HCT116 (cell line): ENCODE results near the gene FNBP1L. TPM values are rescaled to one million over a fixed set of nuclear protein-coding genes. Genes with fewer than 3 reads are reported as not detected.

Experiments used
- ATAC-seq: fragments of 200-7000 bp; cut with Tn5 transposase; 2 replicates; pipeline ENCODE4 v1.9.1; 2020; ENCODE audit warnings: mild to moderate bottlenecking, moderate library complexity
- BruUV-seq: library from RNA; stranded (reverse); fragments of 400-500 nt; replicated peaks from 2 replicates; lab custom pipeline; 2021; lab: Mats Ljungman, UMichigan
- CTCF ChIA-PET: fragments of 300-600 bp; sonication (Branson Sonifier 250); formaldehyde crosslinking; loops from one replicate; lab custom pipeline; 2021; ENCODE audit warnings: antibody characterized with exemption; lab: Charles Lee
- POLR2A ChIA-PET: fragments of 300-600, 350-600 bp; sonication (Branson Sonifier 250); formaldehyde crosslinking; loops from one replicate; lab custom pipeline; 2021; ENCODE audit warnings: antibody characterized with exemption; lab: Charles Lee
- RAD21 ChIA-PET, 2 experiments: fragments of 300-600 bp; sonication (Branson Sonifier 250); formaldehyde crosslinking; loops; one replicate each; lab custom pipeline; 2023; ENCODE audit warnings: low total read pairs in 2 of 2; ENCODE audit not compliant: uncharacterized antibody in 2 of 2, unreplicated experiment in 2 of 2, low non-redundant PET in 1 of 2; lab: Charles Lee
- DNase-seq: peaks from one replicate; pipeline ENCODE4 v3.0.0-alpha.2; 2010; ENCODE audit warnings: low read depth, low spot score
- H2AFZ ChIP-seq: fragments of 200-600 bp; shearing (Covaris generic), sonication (generic); 2 replicates; pipeline ENCODE4 v1.6.1; 2017; ENCODE audit warnings: low read depth, mixed run types, mixed read lengths, antibody characterized with exemption, low read length; ENCODE audit not compliant: poor library complexity, severe bottlenecking
- H3K27ac ChIP-seq: 2 replicates; pipeline ENCODE4 v1.5.1; 2012; ENCODE audit warnings: low read depth, low read length
- H3K27me3 ChIP-seq: fragments of 200-600 bp; sonication (generic); 2 replicates; pipeline ENCODE4 v1.6.1; 2016; ENCODE audit warnings: mixed run types, low read length, mixed read lengths; ENCODE audit not compliant: insufficient read depth
- H3K36me3 ChIP-seq, 2 experiments: fragments of 200-500 bp in 1 of 2; fragments of 200-600 bp in 1 of 2; sonication (Bioruptor generic) in 1 of 2; sonication (generic) in 1 of 2; 2 replicates each; pipeline versions ENCODE4 v1.5.1 to v1.6.1; 2014 to 2016; ENCODE audit warnings: low read length in 2 of 2, inconsistent platforms in 1 of 2, mixed read lengths in 1 of 2, mixed run types in 1 of 2; ENCODE audit not compliant: insufficient read depth in 2 of 2, control insufficient read depth in 1 of 2
- H3K4me1 ChIP-seq, 2 experiments: fragments of 200-600 bp in 1 of 2; sonication (generic) in 1 of 2; 2 replicates each; pipeline versions ENCODE4 v1.5.1 to v1.6.1; 2012 to 2017; ENCODE audit warnings: low read length in 2 of 2, inconsistent platforms in 1 of 2, mild to moderate bottlenecking in 1 of 2, mixed read lengths in 1 of 2, mixed run types in 1 of 2, moderate library complexity in 1 of 2; ENCODE audit not compliant: insufficient read depth in 2 of 2, control insufficient read depth in 1 of 2
- H3K4me2 ChIP-seq: fragments of 200-600 bp; sonication (generic); 2 replicates; pipeline ENCODE4 v1.6.1; 2017; ENCODE audit warnings: mixed run types, low read length, mixed read lengths
- H3K4me3 ChIP-seq, 2 experiments: fragments of 200-600 bp in 1 of 2; sonication (generic) in 1 of 2; replicated peaks in 1 of 2; 2 replicates each; pipeline ENCODE4 v1.5.1; 2011 to 2016; ENCODE audit warnings: low read length in 2 of 2, control low read depth in 1 of 2, low read depth in 1 of 2, mild to moderate bottlenecking in 1 of 2, mixed read lengths in 1 of 2, mixed run types in 1 of 2
- H3K79me2 ChIP-seq: fragments of 200-600 bp; sonication (generic); 2 replicates; pipeline ENCODE4 v1.6.1; 2017; ENCODE audit warnings: mild to moderate bottlenecking, mixed run types, low read length, moderate library complexity, mixed read lengths; ENCODE audit not compliant: insufficient read depth
- H3K9ac ChIP-seq: fragments of 200-600 bp; sonication (generic); 2 replicates; pipeline ENCODE4 v1.6.1; 2016; ENCODE audit warnings: low read length, mixed read lengths
- H3K9me2 ChIP-seq: fragments of 200-600 bp; sonication (generic), shearing (Covaris generic); 2 replicates; pipeline ENCODE4 v1.6.1; 2017; ENCODE audit warnings: mixed run types, mild to moderate bottlenecking, moderate library complexity; ENCODE audit not compliant: insufficient read depth
- H3K9me3 ChIP-seq, 2 experiments: fragments of 200-500 bp in 1 of 2; fragments of 200-600 bp in 1 of 2; sonication (Bioruptor generic) in 1 of 2; sonication (generic) in 1 of 2; 2 replicates each; pipeline ENCODE4 v1.6.1; 2014 to 2017; ENCODE audit warnings: low read length in 2 of 2, mixed read lengths in 2 of 2, inconsistent platforms in 1 of 2, low read depth in 1 of 2, mild to moderate bottlenecking in 1 of 2, mixed run types in 1 of 2, moderate library complexity in 1 of 2; ENCODE audit not compliant: control insufficient read depth in 1 of 2, insufficient read depth in 1 of 2
- H4K20me1 ChIP-seq: fragments of 200-600 bp; sonication (generic), shearing (Covaris generic); 2 replicates; pipeline ENCODE4 v1.6.1; 2017; ENCODE audit warnings: mixed run types, mild to moderate bottlenecking, moderate library complexity; ENCODE audit not compliant: insufficient read depth
- ATF3 ChIP-seq: IDR thresholded peaks from 2 replicates; pipeline ENCODE4 v1.6.1; 2012
- CBX3 ChIP-seq: IDR thresholded peaks from 2 replicates; pipeline ENCODE4 v1.6.1; 2012; ENCODE audit warnings: low read depth
- CEBPB ChIP-seq: IDR thresholded peaks from 2 replicates; pipeline ENCODE4 v1.6.1; 2012; ENCODE audit warnings: low read depth
- EGR1 ChIP-seq: IDR thresholded peaks from 2 replicates; pipeline ENCODE4 v1.6.1; 2012; ENCODE audit warnings: low read depth
- EZH2 ChIP-seq: fragments of 200-600 bp; sonication (generic); IDR thresholded peaks from 2 replicates; pipeline ENCODE4 v1.6.1; 2017; ENCODE audit warnings: antibody characterized with exemption, mixed run types
- EZH2phosphoT487 ChIP-seq: fragments of 200-600 bp; IDR thresholded peaks from 2 replicates; pipeline ENCODE4 v1.6.1; 2018; ENCODE audit warnings: antibody characterized with exemption, borderline replicate concordance
- JUND ChIP-seq: IDR thresholded peaks from 2 replicates; pipeline ENCODE4 v1.6.1; 2012
- POLR2A ChIP-seq: IDR thresholded peaks from 2 replicates; pipeline ENCODE4 v1.7.0; 2011; ENCODE audit warnings: borderline replicate concordance; ENCODE audit not compliant: insufficient read depth, insufficient read length; ENCODE audit errors: extremely low read depth
- POLR2AphosphoS5 ChIP-seq: IDR thresholded peaks from 2 replicates; pipeline ENCODE4 v1.6.1; 2011; ENCODE audit warnings: mild to moderate bottlenecking, low read depth, low read length, moderate library complexity
- REST ChIP-seq: IDR thresholded peaks from 2 replicates; pipeline ENCODE4 v1.6.1; 2012; ENCODE audit warnings: low read depth
- SIN3A ChIP-seq: IDR thresholded peaks from 2 replicates; pipeline ENCODE4 v1.6.1; 2012; ENCODE audit warnings: low read depth
- SRF ChIP-seq: IDR thresholded peaks from 2 replicates; pipeline ENCODE4 v1.6.1; 2012; ENCODE audit warnings: low read depth
- TCF7L2 ChIP-seq: IDR thresholded peaks from 2 replicates; pipeline ENCODE4 v1.7.0; 2011; ENCODE audit warnings: borderline replicate concordance, inconsistent platforms; ENCODE audit not compliant: insufficient read depth, insufficient read length; ENCODE audit errors: extremely low read depth
- ZBTB33 ChIP-seq: IDR thresholded peaks from 2 replicates; pipeline ENCODE4 v1.6.1; 2011; ENCODE audit warnings: mild to moderate bottlenecking, low read length, moderate library complexity; ENCODE audit not compliant: insufficient replicate concordance; ENCODE audit errors: extremely low read depth
- ZFX ChIP-seq: fragments of 450-650 bp; IDR thresholded peaks from 2 replicates; pipeline ENCODE4 v1.6.1; 2017
- ZNF274 ChIP-seq: fragments of 200-500 bp; sonication (Bioruptor generic); IDR thresholded peaks from 2 replicates; pipeline ENCODE4 v1.6.1; 2014; ENCODE audit warnings: mild to moderate bottlenecking, low read depth, low read length, inconsistent platforms
- intact Hi-C: fragments of 100-400 bp; cut with micrococcal nuclease; formaldehyde crosslinking; loops from 2 replicates; pipeline ENCODE4 v1.10.0; 2022
- total RNA-seq: library from RNA; stranded (reverse); gene quantifications from one replicate; pipeline ENCODE4 v1.2.1, GENCODE V29; 2021; ENCODE audit not compliant: unreplicated experiment
- TF ChIP-seq, protein P1 (sequence below): IDR thresholded peaks from 2 replicates; pipeline ENCODE4 v1.6.1; 2012

Gene FNBP1L
- total RNA-seq, 1 experiment from 2014 or later: 26.1 TPM

DNA sequence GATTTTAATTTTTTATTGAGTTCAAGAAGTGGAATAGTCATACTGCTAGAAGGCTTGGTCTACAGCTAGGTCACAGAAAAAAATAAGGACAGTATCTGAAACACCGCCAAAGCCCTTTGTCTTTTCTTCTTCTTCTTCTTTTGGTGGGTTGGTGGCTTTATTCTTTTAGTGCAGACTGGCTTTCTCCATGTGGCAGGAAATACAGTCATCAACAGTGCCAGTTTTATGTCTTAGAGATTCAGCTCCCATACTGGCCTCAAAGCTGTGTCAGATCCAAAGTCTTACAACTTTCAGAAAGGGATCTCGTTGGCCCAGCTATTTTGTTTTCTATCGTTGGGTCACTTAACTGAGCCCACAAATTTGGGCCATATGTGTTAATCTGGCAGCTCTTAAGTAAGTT, 58.2 kb downstream of the FNBP1L start:
- BruUV-seq: no TSS peak
- DNase-seq (no peak), ATAC-seq (no peak)
- H3K9me3 ChIP-seq: no peaks in the 10 kb centered on the region
- no peak for TF ChIP-seq EZH2phosphoT487
- peaks cover 3% of the 10 kb centered on the region; the same call in 1 of the 2 replicates for H3K79me2 ChIP-seq
- RAD21 ChIA-PET: no interaction called here
- no peak overlapping the region for H3K27ac ChIP-seq
- no peak overlapping the region for H3K4me2 ChIP-seq
- H3K4me3 ChIP-seq: no peak overlapping the region
- POLR2A ChIA-PET: no interaction called here
- peaks cover 4% of the 10 kb centered on the region; the same call in 1 of the 2 replicates for H4K20me1 ChIP-seq
- H3K36me3 ChIP-seq: no peaks in the 10 kb centered on the region
- H3K9me2 ChIP-seq: no peaks in the 10 kb centered on the region
- no peaks in the 10 kb centered on the region for H3K27me3 ChIP-seq
- intact Hi-C loops: no loop called here
- CTCF ChIA-PET: no interaction called here
- no peak overlapping the region for H3K9ac ChIP-seq
- no peak overlapping the region for H2AFZ ChIP-seq
- no peaks in the 10 kb centered on the region for H3K4me1 ChIP-seq

GRCh38 chr1:93516164-93516563, 68.2 kb downstream of the FNBP1L start:
- peak; percentile 68 for DNase-seq
- ATAC-seq: peak; percentile 82
- ChIA-PET RAD21 (no interaction called here), POLR2A (no interaction called here), CTCF (no interaction called here)
- Histone ChIP-seq H3K4me2 (no peak overlapping the region), H3K27ac (no peak overlapping the region), H3K9me3 (no peaks in the 10 kb centered on the region), H4K20me1 (no peaks in the 10 kb centered on the region), H3K4me1 (peaks cover 4 to 15% of the 10 kb centered on the region in 2 experiments; a peak in 3 of 4 replicates), H3K4me3 (no peak overlapping the region), H3K79me2 (no peaks in the 10 kb centered on the region; the same call in 1 of the 2 replicates), H3K9ac (no peak overlapping the region), H3K27me3 (no peaks in the 10 kb centered on the region), H3K36me3 (no peaks in the 10 kb centered on the region), H2AFZ (no peak overlapping the region), H3K9me2 (no peaks in the 10 kb centered on the region)
- BruUV-seq: no TSS peak
- intact Hi-C loops: no loop called here
- no peak for TF ChIP-seq ZNF274
- TF ChIP-seq ATF3: peak; percentile 90
- TF ChIP-seq SRF: no peak
- TF ChIP-seq CBX3: 0 out of 2 replicates have a peak, but pooled peaks have one; percentile 34
- no peak for TF ChIP-seq REST
- no peak for TF ChIP-seq ZFX
- TF ChIP-seq EZH2: no peak
- TF ChIP-seq EZH2phosphoT487: no peak
- TF ChIP-seq SIN3A: no peak
- no peak for TF ChIP-seq JUND
- TF ChIP-seq ZBTB33: no peak
- peak; percentile 65 for TF ChIP-seq POLR2AphosphoS5
- TF ChIP-seq, protein P1, sequence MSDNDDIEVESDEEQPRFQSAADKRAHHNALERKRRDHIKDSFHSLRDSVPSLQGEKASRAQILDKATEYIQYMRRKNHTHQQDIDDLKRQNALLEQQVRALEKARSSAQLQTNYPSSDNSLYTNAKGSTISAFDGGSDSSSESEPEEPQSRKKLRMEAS: no peak
- no peak for TF ChIP-seq CEBPB
- no peak for TF ChIP-seq POLR2A
- no peak for TF ChIP-seq TCF7L2
- TF ChIP-seq EGR1: no peak
